SIG-M5 (cell line): ENCODE data around the gene C5orf58.

Experiments
- DNase-seq: peaks from one replicate; lab custom pipeline; 2025; lab: John Stamatoyannopoulos, UW

C5orf58 gene, protein sequence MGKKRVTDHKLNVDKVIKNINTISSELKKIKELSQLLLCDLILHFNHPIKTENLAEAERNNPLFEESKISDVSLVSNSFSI

DNA sequence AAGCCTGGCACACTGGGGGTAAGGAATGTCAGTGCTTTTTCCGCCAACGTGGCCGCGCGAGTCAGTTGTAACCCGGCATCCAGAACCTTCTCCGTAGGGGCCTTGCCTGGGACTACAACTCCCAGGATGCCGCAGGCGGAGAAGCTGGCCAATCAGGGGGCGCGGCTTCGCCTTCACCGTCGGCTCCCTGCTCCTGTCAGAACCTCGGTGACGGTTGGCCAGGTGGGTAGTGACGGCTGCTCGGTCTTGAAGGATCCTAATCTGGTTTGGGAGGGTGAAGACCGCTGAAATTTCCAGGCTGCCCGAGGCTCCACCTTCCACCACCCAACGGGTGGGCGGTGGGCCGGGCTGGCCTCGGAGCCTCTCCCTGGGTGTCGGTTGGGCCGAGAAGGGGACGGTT is at the start of gene C5orf58:
C5orf58 (plus strand) TSS at position 200 of the 400 bp plus-strand sequence. CDS start 1,992 bp downstream, outside the sequence.
- DNase-seq = no peak

DNA sequence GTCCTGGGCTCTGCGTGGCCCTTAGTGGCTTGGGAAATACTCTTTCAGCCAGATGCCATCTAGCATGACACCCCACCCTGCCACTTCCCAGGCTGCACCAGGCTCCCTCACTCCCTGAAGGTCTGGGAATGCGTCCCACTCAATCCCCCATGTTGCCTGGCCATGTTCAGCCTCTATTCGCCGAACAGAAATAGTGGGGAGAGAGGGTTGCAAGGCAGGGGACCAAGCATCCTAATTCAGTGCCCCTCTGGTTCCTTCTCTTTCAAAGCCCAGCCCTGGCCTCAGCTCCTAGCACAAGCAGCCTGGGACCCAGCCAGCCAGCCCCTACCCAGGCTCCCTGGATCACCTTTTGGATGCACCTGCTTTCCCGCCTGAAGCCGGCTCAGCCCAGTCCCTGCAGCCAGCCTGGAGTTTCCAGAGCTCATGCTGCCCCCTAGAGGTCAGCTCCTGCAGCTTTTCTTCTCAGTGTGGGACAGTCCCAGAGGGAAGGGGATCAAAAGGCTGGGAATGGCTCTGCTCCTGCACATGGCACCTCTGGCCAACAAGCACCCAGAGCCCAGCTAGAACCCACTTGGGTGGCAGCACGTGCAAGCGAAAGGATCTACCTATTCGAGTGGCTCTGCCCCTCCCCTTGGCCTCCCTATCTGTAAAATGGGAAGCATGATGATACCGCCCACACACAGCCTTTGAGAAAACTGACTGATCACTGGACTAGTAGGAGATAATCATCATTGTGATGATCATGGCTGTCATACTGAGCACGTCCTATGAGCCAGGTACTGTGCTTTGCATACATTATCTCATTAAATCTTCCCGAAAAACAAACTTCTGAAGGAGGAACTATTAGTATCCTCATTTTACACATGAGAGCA is 48.7 kb upstream of the C5orf58 start:
- no peak for DNase-seq

DNA sequence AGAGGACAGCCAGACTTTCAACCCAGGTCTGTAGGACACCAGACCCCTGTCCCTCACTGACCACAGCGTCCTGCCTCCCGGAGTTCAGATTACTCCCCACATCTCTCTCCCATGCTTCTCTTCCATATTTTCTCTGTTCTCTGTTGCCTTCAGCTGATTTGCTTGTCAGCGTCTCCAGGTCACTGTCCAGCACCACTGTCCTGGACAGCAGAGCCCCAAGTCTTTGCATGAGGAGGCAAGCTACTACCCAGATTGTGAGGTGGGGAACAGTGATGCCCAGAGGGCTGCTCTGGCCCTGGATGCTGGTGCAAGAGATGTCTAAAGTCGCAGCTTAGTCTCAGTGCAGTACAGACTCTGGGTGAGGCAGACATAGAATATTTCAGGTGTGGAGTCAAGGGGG is 48.0 kb upstream of the C5orf58 start:
- DNase-seq = no peak

DNA sequence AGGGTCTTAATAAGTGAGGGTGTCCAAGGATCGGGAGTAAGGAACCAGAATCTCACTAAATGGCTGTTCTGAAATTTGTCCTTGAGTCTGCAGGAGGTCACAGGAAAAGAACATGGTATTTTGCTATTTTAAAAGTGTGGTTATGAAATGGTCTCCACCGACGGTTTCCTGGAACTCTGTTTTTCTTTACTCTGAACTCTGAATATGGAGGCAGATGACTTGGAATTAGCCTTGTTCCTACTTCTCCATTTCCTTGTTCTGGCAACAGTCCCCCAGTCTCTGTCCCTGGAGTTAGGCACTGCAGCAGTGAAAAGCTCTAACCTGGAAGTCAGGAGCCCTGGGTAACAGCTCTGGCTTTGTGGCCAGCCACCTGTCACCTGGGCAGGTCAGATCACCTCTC is 46.6 kb upstream of the C5orf58 start:
- no peak for DNase-seq

DNA sequence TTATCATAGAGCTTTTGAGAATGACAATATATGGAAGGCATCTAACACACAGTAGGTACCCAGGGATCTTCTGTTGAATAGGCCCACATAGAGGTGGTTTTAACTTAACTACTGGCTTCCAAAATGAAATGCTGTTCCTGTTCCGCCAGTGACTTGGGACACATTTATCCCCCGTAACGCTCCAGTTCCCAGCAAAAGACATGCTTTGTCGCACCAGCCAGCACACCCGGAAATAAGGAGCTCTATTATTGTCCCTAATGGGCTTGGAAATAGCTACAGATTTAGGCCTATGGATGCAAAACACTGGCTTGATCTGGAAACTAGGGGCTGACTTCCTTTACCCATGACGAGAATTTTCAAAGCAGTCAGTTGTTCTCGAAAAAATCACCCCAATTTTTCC is 45.9 kb upstream of the C5orf58 start:
- no peak for DNase-seq

DNA sequence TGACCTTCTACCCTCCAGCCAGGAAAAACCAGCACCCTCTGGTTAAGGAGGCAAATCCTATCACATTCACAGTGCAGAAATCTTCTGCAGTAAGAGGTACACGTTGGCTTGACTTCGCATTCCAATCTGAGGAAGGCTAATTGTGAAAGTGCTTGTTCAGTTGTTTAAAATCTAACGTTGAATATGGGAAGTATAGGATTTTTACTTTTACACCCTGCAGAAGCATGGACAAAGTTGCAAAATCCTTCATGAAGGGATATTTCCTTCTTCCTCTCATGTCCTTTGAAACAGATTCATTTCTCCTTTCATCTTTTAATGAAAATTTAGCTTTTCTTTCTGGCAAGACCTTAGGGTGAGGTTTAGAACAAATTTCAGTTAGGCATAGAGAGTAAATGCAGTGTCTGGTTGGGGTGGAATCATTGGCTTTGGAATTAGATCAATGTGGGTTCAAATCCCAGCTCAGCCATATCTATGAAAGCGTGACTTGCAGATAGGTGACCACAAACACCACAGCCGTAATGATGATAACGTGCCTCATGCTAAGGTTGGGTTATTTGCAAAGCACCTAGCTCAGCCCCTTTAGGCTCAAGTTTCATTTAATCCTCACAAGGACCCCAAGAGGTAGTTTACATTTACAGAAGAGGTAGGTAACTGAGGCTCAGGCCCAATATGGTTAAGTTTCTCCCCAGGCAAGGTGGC is 42.2 kb upstream of the C5orf58 start:
- no peak for DNase-seq

DNA sequence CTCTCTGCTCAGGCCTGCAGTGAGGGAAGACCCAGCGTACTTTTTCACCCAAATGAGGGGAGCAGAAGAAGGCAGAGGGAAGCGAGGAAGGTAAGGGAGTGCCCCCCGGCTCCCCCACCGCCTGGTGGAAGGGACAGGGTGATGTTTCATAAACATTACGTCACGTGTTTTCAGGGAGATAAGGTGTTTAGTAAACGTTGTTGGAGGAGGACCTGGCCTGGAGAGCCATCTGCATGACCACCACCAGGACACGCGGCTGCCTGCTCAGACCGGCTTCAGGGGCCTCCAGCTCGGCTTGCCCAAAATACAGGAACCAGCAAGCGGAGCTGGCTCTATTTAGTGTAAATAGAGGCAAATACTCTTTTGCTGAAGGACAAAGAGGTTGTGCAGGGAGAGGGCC is 40.0 kb upstream of the C5orf58 start:
- DNase-seq = no peak

DNA sequence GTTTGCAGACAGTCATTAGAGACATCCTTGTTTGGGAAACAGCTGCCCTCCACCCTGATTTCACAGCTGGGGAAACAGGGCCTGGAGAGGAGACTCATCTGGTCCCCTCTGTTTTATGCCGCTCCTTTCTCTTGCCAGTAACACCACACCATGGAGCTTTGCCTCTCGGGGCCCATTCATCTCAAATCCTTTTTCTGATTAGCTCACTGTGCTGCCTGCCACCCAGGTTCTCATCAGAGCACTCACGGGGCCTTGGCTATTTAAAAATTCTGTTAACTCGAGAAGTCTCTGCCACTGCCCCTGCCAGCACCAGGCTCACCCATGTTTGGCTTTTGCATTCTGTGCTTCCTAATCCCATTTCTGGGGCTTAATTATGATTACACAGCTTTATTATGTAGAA is 36.8 kb upstream of the C5orf58 start:
- no peak for DNase-seq

DNA sequence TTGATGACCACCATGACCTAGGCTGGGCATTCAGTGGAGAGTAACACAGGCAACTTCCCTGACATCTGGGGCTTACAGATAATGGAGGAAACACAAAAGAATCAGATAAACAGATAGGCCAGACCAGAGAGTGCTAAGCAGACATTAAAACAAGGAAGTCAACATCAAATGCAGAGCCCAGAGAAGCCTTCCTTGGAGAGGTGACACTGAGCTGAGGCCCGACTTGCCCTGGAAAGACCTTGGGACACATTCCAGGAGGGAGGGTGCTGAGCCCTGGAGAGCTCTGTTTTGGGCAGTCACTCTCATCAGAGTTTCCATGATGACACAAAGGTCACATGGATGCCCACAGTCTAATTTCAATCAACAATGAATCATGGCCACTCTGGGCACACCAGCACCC is 31.9 kb upstream of the C5orf58 start:
- DNase-seq = no peak

DNA sequence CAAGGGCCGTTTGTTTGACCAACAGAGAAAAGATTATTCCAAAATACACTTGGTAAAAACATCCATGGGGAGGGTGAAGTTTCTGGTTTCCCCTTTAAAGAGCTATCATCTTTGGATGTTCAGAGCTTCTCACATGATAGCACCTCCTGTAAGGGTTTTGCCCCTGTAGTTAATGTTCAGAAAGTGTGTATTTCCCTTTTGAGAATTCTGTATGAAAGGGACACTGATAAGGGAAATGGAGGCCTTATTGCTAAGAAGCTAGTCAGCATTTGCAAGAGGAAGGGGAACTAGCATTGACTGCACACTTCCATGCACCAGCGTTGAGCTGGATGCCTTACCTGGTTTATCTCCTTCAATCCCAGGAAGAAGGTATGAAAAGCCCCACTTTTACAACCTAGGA is 31.5 kb upstream of the C5orf58 start:
- DNase-seq = no peak

DNA sequence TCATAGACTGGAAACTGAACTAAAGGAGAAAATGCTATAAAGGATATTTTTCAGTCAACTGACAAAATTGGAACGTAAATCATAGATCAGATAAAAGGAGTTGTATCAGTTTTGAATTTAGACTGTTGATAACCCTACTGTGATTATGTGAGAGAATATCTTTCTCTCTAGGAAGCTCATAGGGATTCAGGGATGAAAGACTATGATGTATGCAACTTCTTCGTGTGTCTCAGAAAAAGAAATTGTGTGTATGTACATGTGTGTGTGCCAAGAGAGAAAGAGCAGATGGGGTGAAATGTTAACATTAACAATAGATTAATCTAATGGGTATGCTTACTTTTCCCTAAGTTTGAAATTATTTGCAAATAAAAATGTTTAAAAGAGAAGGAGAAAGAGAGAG is 30.7 kb upstream of the C5orf58 start:
- DNase-seq = no peak

DNA sequence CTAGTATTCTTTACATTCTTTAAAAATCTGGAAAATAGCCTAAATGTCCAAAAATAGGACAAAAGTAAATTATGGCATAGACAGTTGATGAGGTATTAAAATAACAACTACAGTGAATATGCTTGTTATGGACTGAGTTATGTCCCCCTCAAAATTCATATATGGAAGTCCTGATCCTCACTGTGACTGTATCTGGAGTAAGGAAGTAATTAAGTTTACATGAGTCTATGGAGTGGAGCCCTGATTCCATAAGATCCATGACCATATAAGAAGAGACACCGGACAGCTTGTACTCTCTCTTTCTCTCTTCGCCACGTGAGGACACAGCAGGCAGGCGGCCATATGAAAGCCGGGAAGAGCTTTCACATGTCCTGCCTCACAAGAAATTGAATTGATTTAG is 28.6 kb upstream of the C5orf58 start:
- no peak for DNase-seq

DNA sequence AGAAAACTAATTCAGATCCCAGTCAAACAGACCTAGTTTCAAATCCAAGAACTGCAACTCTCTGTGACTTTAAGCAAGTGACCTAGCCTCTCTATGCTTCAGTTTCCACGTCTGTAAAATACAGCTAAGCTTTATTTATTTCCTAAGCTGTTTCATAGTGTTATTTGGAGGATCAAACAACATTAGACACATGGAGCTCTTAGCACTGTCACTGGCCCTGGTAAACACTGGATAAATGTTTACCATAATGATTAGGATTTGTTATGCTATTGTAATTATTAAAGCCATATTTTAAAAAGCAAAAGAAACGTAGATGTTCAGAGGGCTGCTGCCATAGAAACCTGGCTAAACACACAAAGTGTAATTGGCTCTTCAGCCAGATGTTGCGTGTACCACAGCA is 26.6 kb upstream of the C5orf58 start:
- DNase-seq = no peak

DNA sequence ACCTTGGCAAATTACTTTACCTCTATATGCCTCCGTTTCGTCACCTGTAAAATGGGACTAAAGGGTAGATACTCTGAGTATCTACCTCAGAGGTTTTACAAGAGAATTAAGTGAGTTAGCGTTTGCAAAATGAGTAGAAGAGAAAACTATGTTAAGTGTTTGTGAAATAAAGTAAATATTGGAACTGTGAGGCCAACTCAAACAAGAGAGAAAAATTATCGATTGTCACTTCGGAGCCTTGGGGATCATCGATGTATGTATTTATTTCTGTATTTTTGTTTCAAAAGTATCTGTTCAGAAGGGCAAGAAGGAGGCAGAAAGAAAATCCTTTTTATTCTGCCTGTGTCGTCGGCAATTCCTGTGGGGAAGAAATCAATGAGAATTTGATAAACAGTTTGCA is 25.8 kb upstream of the C5orf58 start:
- no peak for DNase-seq

DNA sequence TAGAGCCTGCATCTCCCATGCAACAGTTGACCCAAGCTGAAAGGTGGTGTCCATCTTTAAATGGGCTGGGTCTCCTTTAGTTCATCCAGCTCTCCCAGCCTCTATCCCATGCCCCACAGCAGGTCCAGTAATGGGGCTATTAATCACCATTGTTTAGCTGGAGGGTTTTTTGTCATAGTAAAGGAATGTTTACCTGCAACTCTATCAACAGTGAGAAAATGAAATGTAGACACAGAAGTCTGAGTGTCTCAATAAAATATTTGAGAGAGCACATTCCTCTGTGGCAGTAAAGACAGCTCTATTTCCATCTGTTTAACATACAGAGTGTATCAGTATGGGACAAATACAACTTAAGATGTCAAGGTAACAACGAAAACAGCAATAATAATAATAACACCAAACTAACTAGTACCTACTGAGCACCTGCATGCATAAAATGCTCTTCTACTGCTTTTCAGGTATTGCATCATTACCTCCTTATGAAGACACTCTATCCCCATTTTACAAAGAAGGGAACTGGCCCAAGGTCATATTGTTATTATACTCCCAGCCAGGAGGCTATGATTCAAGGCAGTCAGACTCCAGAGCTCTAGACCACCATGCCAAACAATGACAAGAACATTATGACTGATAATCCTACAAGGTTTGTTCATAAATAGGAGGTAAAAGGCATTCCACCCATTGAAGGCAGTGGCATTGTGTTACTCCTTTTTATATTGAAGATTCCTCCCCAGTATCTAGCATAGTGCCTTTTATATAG is 21.0 kb upstream of the C5orf58 start:
- no peak for DNase-seq

DNA sequence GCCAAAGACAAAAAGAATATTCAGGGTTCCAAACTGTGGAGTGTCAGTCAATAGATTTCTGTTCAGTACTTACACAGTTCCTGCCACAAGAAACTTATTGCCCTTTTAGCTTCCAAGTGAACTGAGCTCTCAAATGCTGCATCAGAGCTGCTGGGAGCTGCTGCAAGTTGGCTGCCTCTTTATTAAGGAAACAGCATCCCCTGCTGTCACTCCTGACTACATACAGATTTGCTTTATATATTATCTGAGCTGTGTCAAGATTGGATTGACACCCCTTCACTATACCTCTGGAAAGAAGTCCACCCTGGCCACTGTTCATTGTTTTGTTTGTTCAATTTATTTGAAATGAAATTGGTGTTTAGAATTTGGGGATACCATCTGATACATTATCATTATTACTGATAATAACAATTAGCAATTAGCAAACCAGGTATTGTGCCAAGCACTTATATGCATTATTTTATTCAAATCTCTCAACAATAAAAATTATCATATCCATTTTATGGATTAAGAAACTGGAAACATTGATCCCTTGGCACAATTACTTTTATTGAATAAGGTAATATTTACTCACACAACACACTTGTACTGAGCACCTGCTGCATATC is 16.4 kb upstream of the C5orf58 start:
- no peak for DNase-seq

DNA sequence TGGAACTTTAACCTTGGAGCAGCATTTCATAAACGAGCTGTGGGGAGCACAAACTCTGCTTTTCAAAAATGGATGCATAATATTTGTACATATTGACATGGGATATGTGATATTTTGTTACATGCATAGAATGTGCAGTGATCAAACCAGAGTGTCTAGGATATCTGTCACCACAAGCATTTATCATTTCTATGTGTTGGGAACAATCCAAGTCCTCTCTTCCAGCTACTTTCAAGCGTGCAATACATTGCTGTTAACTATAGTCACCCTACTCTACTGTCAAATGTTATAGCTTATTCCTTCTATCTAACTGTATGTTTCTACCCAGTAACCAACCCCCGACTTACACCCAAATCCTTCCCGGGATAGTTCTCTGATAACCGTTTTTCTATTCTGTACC is 15.0 kb upstream of the C5orf58 start:
- no peak for DNase-seq

DNA sequence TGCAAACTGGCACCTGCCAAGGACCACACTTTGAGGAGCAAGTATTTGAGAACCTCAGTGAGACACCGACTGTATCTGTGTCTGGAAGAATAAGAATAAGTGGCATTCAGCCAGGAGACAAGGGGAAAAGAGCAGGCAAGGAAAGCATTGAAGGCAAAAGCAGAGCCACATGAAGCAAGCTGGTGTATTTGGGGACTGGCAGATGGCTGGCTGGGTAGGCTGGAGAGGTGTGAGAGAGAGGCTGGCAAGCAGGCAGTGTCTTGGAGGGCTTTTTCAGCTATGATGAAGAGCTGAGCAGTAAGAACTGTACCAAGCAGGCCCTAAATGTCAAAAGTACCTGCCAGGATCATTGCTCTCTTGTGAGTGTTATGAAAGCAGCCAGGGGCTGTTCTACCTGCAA is 14.1 kb upstream of the C5orf58 start:
- no peak for DNase-seq

DNA sequence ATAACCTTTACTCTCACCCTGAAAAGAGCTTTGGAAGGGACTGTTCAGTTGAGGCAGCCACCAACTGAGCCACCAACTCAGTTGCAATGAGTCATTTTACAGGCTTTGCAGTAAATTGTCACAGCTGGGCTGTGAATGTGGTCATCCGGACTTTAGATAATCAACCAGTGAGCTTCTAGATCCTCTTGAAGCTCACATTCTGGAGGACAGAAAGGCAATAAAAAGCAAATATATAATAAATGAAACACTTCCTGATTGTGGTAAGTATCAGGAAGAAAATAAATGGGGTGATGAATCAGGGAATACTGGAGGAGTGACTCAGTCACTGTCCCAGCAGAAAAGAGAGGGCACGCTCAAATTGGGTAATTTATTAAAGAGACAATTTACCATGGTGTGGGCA is 13.2 kb upstream of the C5orf58 start:
- no peak for DNase-seq

DNA sequence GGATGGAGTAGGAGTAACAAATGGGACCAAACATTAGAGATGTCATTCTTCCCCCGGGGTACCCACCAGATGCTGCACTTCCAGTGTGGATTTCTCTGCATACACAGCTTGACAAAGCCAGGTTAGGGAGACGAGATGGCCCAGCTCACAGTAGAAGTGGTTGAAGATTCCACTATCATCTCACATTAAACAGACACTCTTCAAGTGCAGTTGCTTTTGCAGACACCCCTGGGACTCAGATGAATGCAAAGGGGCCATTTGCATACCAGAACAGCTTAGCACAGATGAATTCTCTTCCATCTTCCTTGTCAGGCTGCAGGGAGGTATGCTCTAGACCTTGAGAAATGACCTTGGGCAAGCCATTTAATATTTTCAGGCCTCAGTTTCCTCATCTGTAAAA is 12.6 kb upstream of the C5orf58 start:
- no peak for DNase-seq

DNA sequence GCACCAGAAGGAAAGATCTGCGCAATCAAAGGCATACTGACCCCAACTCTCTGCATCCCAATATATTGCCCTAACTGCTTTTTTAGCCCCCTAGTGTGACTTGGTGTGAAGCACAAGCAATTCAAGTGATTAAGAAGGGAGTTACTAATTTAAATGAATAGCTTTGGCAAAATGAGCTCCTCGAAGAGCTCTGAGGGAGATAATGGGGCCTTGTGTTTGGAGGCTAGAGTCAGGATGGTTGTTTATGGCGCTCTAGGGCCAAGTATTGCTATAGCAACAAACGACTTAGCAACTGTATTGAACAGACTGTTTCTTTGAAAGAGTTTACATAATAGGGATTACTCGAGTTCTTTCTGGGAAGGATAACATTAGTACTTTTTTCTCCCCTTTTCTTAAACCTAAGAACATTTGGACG is 11.5 kb upstream of the C5orf58 start:
- no peak for DNase-seq

DNA sequence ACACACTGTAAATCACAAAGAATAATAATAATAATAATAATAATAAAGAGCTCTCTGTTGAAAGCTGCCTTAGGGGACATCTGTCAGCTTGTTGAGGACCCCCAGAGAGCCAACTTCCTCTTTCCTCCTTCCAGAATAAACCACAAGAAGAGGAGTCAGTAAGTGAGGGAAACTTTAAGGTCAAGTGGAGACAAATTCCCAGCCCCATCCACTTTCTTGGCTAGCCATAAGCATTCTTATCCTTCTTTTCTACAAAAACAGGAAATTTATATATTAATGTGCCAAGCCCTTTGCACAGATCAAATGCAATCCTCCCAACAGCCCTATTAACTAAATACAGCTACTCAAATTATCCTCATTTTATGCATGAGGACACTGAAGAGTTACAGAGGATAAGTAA is 9.4 kb upstream of the C5orf58 start:
- DNase-seq = no peak
